Body of pancreas (tissue), 4 donors: ENCODE results near the gene GTF2E1. TPM values are rescaled to one million over a fixed set of nuclear protein-coding genes. Genes with fewer than 3 reads are reported as not detected.

Source experiments
- ATAC-seq: fragments of 150-250 bp; one replicate; pipeline ENCODE4 v1.9.1; 2016
- DNase-seq, 4 donors: peaks; one replicate each; pipeline ENCODE4 v3.0.0-alpha.2; 2019
- H3K27ac ChIP-seq, 4 donors: fragments of 200-600 bp; sonication (generic); 1 replicate in 3 of 4; 2 replicates in 1 of 4; pipeline versions ENCODE4 v1.5.1 to v1.6.1; 2016 to 2019; ENCODE audit warnings: mild to moderate bottlenecking in 1 of 4, mixed read lengths in 1 of 4, moderate library complexity in 1 of 4
- H3K27me3 ChIP-seq, 2 donors: fragments of 200-600 bp; sonication (generic); one replicate each; pipeline ENCODE4 v1.6.0; 2016; ENCODE audit warnings: mild to moderate bottlenecking in 1 of 2
- H3K36me3 ChIP-seq, 2 donors: fragments of 200-600 bp; sonication (generic); replicated peaks in 1 of 2; 2 replicates each; pipeline ENCODE4 v1.5.1; 2016; ENCODE audit warnings: low read depth in 2 of 2; ENCODE audit not compliant: insufficient read depth in 1 of 2
- H3K4me1 ChIP-seq: fragments of 200-600 bp; sonication (generic); one replicate; pipeline ENCODE4 v1.6.0; 2016
- H3K4me3 ChIP-seq, 2 donors: fragments of 200-600 bp; sonication (generic); 1 replicate in 1 of 2; 2 replicates in 1 of 2; pipeline ENCODE4 v1.5.1; 2016 to 2019
- H3K9me3 ChIP-seq, 3 donors: fragments of 200-600 bp; sonication (generic); 1 replicate in 2 of 3; 2 replicates in 1 of 3; pipeline ENCODE4 v1.5.1; 2016
- POLR2A ChIP-seq, 3 donors: fragments of 450-650 bp; IDR thresholded peaks; one replicate each; pipeline ENCODE4 v1.6.1; 2016; ENCODE audit warnings: antibody characterized with exemption in 3 of 3, mild to moderate bottlenecking in 2 of 3
- WGBS, 2 donors: methylation state at CpG; one replicate each; pipeline ENCODE4 v1.1.5; 2017; 5-methylcytosine and 5-hydroxymethylcytosine counted together
- intact Hi-C: fragments of 100-400 bp; cut with DNase I; formaldehyde crosslinking; loops from one replicate; pipeline ENCODE4 v1.15.1; 2023
- total RNA-seq, 2 donors: library from RNA; depleted of rRNA; stranded (reverse); fragments of >200 nt; gene quantifications; one replicate each; pipeline ENCODE4 v1.1.0, GENCODE V29; 2016
- TF ChIP-seq, protein P1 (sequence below), 7 experiments: fragments of 450-650 bp in 4 of 7; fragments of 200-600 bp in 3 of 7; sonication (generic) in 3 of 7; IDR thresholded peaks; one replicate each; pipeline ENCODE4 v1.5.1; 2016 to 2019; ENCODE audit warnings: antibody characterized with exemption in 7 of 7

GTF2E1 gene
- total RNA-seq, 2 donors from 2014 or later, result 3.6 to 5.9 TPM

DNA sequence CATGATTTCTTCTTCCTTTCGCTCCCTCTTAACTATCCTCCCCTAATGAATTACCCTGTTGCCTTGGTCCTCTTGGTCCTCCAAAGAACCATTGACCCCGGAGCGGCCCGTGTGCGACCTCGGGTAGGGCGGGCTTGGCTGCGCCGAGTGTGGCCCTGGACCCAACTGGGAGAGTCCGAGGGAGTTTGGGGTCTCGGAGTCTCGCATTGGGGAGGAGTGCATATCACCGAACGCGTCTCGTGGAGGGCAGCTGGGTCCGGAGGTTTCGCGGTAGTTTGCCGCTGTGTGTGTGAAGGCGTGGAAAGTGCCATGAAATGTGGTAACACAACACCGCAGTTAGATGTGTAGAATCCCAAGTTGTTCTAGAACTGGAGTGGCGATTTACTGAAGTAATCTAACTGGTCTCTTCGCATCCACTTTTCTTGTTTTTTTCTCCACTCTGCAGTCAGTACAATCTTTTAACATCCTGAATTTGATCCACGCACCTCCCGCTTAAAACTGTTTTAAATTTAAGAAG is 363 bp downstream of the GTF2E1 start:
- TF ChIP-seq POLR2A (IDR thresholded peaks at IDR 0.05), result no peak
- peak; percentile 8 for ATAC-seq
- WGBS, 2 donors, result 1% methylated on average over 26 of the region's 26 CpGs
- no peaks in the 10 kb centered on the region for H3K9me3 ChIP-seq
- H3K27me3 ChIP-seq, result no peaks in the 10 kb centered on the region
- H3K4me1 ChIP-seq, result peaks cover 26% of the 10 kb centered on the region
- peak overlapping the region; percentile 64 to 91 for H3K4me3 ChIP-seq
- DNase-seq, result peak in 1 of 4 donors; percentile 17
- H3K27ac ChIP-seq, result peak overlapping the region; percentile 74 to 98 (median 96)
- intact Hi-C loops, result no loop called here
- H3K36me3 ChIP-seq, result no peaks in the 10 kb centered on the region

DNA sequence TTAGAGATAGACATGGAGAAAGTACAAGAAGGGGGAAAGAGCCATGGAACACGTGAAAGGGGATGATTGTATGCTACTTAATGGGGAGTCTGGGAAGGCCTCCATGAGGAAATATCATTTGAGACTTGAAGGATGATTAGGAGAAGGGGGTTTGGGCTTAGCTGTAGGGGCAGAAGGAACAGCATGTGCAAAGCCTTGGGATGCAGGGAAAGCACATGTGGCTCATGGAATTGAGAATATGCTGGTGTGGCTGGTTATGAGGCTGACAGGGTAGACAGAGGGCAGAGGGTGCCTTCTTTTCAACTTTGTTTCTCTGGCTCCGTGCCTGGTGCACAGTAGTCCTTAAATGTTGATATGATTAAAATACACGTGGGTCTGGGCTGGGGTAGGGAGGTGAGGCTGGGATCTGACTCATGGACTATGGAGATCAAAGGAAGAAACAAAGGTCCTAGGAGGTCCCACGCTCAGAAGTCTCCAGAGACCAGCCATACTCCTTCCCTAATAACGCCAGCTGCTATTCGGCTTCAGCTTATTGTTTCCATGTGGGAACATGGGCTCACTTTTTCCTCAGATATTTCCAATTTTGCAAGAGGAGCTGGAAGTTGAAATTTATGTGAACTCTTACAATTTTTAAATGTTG is 1.1 kb downstream of the GTF2E1 start:
- no peak for ATAC-seq
- TF ChIP-seq, protein P1, sequence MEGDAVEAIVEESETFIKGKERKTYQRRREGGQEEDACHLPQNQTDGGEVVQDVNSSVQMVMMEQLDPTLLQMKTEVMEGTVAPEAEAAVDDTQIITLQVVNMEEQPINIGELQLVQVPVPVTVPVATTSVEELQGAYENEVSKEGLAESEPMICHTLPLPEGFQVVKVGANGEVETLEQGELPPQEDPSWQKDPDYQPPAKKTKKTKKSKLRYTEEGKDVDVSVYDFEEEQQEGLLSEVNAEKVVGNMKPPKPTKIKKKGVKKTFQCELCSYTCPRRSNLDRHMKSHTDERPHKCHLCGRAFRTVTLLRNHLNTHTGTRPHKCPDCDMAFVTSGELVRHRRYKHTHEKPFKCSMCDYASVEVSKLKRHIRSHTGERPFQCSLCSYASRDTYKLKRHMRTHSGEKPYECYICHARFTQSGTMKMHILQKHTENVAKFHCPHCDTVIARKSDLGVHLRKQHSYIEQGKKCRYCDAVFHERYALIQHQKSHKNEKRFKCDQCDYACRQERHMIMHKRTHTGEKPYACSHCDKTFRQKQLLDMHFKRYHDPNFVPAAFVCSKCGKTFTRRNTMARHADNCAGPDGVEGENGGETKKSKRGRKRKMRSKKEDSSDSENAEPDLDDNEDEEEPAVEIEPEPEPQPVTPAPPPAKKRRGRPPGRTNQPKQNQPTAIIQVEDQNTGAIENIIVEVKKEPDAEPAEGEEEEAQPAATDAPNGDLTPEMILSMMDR (IDR thresholded peaks at IDR 0.05), result no peak
- TF ChIP-seq POLR2A (IDR thresholded peaks at IDR 0.05), result no peak
- Histone ChIP-seq H3K27me3 (no peaks in the 10 kb centered on the region), H3K4me1 (peaks cover 26% of the 10 kb centered on the region), H3K27ac (peak overlapping the region in 3 of 4 donors; percentile 74 to 98 (median 96)), H3K4me3 (peak overlapping the region; percentile 64 to 91), H3K36me3 (no peaks in the 10 kb centered on the region), H3K9me3 (no peaks in the 10 kb centered on the region)
- intact Hi-C loops, result no loop called here
- 43 to 45% methylated on average over 6 of the region's 6 CpGs for WGBS, 2 donors
- DNase-seq, result peak in 2 of 4 donors; percentile 8 to 12

DNA sequence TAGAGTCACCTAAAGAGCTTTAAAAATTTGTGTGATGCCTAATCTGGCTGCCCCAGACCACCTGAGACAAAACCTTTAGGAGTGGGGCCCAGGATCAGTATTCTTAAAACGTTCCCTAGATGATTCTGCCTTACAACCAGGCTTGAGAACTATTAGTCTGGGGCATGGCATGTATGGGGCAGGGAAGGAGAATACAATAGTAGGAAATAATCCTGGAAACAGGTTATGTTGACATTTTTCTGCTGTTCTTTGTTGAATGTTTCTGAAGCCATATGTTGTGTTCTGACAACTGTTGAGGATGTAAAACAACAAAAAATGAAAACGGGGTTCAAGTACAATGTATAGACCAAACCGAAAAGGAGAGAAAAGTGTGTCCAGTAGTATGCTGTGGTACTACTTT is 2.9 kb downstream of the GTF2E1 start:
- Histone ChIP-seq H3K27me3 (no peaks in the 10 kb centered on the region), H3K4me3 (no peak overlapping the region), H3K36me3 (peaks cover 0 to 1% of the 10 kb centered on the region in 2 donors), H3K9me3 (no peaks in the 10 kb centered on the region), H3K4me1 (peaks cover 26% of the 10 kb centered on the region), H3K27ac (no peak overlapping the region)
- 71 to 77% methylated on average over 3 of the region's 3 CpGs for WGBS, 2 donors
- intact Hi-C loops, result no loop called here
- no peak for ATAC-seq
- DNase-seq, result no peak
- no peak for TF ChIP-seq POLR2A (IDR thresholded peaks at IDR 0.05)
- TF ChIP-seq, protein P1 (IDR thresholded peaks at IDR 0.05), result no peak

DNA sequence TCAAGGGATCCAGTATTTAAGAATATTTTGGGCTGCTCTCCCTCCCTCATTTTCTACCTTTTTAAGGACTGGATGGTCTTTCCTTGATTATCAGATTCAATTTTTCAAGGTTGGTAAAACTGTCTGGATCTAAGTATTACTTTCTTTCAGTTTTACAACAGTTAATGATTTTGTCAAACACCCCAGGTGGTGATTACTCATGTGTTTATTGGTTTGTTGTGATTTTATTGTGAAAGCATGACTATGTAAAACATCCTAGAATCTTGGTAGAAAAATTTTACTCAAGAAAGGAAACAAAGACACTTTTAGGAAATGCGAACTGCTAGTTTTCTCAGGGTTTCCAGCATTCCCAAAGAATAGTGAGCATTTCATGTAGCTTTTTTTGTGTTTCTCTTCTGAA is 7.3 kb downstream of the GTF2E1 start:
- H3K36me3 ChIP-seq, result peaks cover 0 to 3% of the 10 kb centered on the region in 2 donors
- peaks cover 10% of the 10 kb centered on the region for H3K4me1 ChIP-seq
- no peak overlapping the region for H3K27ac ChIP-seq
- H3K9me3 ChIP-seq, result no peaks in the 10 kb centered on the region
- TF ChIP-seq, protein P1 (IDR thresholded peaks at IDR 0.05), result no peak
- no peak for TF ChIP-seq POLR2A (IDR thresholded peaks at IDR 0.05)
- WGBS, 2 donors, result 95% methylated on average over 1 of the region's 1 CpG
- intact Hi-C loops, result loop anchor here (10.0 kb wide), 1 partner anchor 75 kb away; no protein-coding TSS in a partner anchor
- H3K4me3 ChIP-seq, result no peak overlapping the region
- no peak for ATAC-seq
- H3K27me3 ChIP-seq, result no peaks in the 10 kb centered on the region
- DNase-seq, result no peak

DNA sequence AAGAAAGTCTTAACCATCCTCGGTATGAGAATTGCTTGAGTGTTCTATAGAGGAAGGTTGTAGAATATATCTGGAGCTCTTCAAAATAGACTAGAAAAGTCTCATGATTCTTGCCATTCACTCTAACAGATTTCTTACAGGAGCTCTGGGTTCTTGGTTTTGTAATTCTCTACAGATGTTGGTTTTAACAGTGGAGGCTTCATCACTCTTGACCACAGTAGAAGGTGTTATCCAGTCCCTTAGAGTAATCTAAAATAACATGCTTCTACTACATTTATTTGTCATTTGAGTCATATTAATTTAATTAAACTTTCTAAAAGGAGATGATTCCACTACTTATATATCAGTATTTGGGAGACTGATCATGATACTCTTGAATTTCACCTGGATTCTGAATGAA is 9.7 kb downstream of the GTF2E1 start:
- DNase-seq (no peak), ATAC-seq (no peak)
- Histone ChIP-seq H3K27ac (no peak overlapping the region), H3K36me3 (peaks cover 0 to 3% of the 10 kb centered on the region in 2 donors), H3K4me1 (peaks cover 4% of the 10 kb centered on the region), H3K4me3 (no peak overlapping the region), H3K27me3 (no peaks in the 10 kb centered on the region), H3K9me3 (no peaks in the 10 kb centered on the region)
- TF ChIP-seq, protein P1 (IDR thresholded peaks at IDR 0.05), result no peak
- no peak for TF ChIP-seq POLR2A (IDR thresholded peaks at IDR 0.05)
- WGBS, 2 donors, result 90 to 96% methylated on average over 1 of the region's 1 CpG
- intact Hi-C loops, result loop anchor here (10.0 kb wide), 1 partner anchor 77 kb away; no protein-coding TSS in a partner anchor
